NOMO-1 (cell line): ENCODE data around the gene ZNF77.
"Not testable (repeated sequence)": the region's sequence is repeated elsewhere in the genome, so short reads cannot be mapped to it uniquely, and the experiment has no call there.

Experiments
- DNase-seq, 2 experiments: peaks; one replicate each; lab custom pipeline; 2025; ENCODE audit not compliant: unreplicated experiment in 2 of 2; lab: John Stamatoyannopoulos, UW

ZNF77 gene

DNA sequence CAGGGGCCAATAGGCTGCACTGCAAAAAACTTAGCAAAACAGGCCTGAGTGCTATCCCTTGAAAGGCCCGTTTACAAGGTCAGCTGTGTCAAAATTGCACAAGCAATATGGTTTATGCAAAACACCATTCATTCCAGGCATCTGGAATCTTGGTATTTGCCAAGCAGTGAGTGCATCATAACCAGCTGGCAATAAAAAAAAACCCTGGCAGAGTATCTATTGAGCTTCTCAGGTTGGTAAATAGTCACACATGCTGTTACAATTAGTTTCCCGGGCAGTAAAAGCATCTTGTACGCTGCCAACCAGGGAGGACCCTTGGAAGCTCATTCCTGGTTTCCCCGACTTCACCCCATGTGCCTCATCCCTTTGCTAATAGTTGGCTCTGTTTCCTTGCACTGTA, 21.3 kb downstream of the ZNF77 start:
- DNase-seq, result no peak

DNA sequence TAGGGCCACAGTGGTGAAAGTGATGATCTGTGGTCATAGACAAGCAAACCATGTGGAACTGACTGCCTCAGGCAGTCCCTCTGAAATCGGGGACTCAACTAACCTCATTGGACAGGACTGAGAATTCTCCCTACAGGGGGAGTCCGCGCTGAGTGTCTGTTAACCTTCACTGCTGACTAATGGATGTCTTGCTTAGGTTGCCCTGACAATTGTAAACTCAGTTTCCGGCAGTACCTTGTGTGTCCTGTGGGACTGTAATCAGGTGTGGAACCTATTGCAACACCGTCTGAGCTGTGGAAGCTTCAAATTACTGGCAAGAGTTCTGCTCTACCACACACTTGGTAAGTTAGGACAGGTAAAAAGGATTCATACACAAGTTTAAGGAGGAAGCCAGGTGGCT, 21.8 kb downstream of the ZNF77 start:
- DNase-seq, result no peak

DNA sequence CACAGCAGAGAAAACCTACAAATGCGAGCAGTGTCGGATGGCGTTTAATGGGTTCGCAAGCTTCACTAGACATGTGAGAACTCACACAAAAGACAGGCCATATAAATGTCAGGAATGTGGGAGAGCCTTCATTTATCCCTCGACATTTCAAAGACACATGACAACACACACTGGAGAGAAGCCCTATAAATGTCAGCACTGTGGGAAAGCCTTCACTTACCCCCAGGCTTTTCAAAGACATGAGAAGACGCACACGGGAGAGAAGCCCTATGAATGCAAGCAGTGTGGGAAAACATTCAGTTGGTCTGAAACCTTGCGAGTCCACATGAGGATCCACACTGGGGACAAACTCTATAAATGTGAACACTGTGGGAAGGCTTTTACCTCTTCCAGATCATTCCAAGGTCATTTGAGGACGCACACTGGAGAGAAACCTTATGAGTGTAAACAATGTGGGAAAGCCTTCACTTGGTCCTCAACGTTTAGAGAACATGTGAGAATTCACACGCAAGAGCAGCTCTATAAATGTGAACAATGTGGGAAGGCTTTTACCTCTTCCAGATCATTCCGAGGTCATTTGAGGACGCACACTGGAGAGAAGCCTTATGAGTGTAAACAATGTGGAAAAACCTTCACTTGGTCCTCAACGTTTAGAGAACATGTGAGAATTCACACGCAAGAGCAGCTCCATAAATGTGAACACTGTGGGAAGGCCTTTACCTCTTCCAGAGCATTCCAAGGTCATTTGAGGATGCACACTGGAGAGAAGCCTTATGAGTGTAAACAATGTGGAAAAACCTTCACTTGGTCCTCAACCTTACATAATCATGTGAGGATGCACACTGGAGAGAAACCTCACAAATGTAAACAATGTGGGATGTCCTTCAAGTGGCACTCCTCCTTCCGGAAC, 27.2 kb downstream of the ZNF77 start:
- DNase-seq, result no peak

DNA sequence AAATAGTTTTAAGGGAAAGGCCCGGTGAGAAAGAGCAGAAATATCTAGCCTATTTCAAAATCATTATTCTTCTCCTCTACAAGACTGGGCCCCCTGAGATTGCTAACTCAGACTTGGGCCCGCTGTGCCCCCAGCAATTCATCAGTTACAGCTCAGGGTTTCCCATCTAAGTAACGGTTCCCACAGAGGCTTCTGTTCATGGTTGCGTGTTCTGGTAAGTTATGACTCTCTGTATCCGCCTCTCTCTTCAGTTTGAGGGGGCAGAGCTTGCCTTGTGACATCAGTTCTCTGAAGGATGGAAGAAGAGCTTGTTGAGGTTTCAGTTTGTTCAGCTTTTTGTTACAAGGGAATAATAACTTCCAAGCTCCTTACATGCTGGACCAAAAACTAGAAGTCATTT, 32.5 kb downstream of the ZNF77 start:
- DNase-seq, result no peak

DNA sequence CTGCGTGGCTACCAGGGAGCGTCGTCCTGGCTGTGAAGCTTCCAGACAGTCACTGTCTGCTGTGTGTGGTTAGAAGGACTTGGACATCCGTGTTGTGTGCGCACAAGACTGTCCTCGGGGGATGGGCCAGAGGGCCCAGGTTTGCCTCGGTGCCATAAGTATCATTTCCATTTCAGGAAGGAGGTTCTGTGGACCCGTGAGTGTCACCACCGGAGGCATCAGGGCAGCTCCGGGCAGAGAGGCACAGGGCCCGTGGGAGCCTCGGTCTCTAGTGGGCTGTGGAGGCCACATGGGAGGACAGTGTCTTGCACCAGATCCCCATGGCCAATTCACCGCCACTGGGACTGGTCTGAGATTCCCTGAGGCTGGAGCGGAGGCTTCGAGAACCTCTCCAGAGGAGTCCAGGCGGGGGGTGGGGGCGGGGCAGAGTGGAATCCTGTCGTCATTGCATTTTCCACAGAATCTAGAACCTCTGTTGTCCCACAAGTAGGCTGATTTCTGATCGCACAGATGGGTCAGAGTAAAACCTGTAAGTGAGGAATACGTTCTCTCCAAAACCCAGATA, 38.1 kb downstream of the ZNF77 start:
- DNase-seq, result no peak

DNA sequence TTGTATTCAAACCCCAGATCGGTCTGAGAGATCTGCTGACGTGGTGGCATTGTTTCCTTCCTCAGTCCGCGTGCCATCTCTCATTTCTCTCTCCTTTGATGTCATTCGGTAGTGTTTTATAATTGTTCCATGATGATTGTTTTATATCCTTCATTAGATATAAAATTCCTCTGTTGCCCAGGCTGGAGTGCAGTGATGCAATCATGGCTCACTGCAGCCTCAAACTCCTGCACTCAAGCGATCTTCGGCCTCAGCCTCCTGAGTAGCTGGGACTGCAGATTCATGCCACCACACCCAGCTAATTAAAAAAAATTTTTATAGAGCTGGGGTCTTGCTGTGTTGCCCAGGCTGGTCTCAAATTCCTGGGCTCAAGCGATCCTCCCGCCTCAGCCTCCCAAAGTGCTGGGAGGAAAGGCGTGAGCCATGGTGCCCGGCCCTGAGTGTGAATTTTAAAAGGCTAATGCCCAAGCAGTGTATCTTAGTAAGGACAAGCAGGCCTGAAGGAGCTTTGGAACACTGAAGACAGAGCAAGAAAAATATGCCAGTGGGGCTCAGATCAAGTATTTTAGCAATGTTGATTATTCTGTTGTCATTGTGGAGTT, 38.8 kb downstream of the ZNF77 start:
- no peak for DNase-seq

DNA sequence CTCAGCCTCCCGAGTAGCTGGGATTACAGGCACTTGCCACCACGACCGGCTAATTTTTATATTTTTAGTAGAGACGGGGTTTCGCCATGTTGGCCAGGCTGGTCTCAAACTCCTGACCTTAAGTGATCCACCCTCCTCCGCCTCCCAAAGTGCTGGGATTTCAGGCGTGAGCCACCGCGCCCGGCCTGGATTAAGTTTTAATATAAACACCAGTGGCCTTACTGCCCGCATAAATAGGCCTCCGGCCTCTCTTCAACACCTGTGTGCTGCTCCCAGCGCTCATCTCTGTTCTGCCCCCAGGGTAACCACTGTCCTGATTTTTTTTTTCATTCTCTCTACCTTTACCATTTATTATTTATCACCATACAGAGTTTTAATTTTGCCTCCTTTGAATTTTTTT, 41.4 kb downstream of the ZNF77 start:
- not testable (repeated sequence) for DNase-seq

DNA sequence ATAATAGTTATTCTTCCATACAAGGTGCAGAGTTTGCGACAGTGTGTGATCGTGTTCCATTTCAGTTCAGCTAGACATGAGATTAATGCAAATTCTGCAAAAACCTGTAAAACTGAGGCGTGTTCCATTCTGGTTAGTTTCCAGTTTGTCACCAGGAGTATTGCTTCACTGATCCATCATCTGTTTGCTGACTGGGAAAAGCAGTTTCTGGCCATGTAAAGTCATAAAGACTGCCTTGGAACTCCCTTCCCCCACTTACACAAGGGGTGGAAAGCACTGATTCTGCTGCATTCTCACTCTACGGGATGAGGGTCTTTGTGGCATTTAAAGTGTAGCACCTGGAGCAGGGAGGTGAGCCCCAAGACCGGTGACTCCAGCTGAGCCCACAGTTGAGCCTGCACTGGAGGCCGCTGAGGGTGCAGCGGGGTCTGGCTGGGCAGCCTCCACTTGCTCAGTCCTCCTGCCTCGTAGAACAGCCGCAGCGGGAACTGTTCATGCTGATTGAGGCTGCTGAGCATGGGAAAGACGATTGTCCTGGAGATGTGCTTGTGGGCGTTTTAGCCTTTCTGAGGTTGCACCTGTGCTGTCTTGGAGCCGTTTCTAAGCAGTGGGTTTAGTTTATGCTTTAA, 42.1 kb downstream of the ZNF77 start:
- no peak for DNase-seq

DNA sequence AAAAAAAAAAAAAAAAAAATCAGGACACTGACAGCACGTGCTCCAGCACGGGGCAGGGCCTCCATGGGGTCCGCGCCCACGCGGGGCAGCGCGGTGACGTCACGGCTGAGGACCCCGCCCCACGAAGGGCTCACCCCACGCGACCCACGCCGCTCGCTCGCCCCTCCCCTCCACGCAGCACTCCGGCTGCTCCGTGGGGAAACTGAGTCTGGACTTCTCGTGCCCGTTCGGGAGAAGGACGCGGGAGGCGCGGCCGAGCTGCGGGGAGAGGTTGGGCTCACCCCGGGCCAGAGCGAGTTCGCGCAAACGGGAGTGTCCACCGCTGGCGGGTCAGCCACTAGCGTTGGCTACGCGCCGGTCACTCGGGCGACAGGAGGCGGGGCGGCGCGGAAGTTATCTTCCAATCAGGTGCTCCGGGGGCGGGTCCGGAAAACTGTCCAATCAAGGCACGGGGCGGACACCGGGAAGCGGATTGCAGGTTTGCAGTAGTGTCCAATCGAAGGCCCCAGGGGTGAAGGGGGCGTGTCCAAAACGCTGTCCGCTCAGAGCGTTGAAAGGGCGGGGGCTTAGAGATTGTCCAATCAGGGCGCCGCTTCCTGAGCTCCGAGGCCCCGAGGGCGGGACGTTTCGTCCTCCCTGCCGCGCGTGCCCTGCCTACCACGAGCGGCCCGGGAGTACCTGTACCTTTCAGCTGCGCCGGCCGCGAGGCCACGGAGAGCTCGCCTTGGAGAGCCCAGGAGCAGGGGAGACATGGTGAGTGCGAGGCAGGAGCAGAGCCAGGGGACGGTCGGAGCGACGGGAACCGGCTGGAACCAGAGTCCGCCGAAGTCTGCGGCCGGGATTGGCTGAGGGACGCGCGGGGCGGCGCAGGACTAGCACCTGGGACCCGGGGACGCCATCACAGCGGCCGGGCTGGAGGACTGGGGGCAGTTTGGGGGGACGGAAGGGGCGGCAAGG, 44.2 kb downstream of the ZNF77 start, which contains the start of gene ZNF57:
TSS of gene ZNF57 (plus strand) at position 633 of the 957 bp plus-strand sequence. CDS start at position 751, 118 bp downstream.
- DNase-seq, result peak; percentile 97 to 98

DNA sequence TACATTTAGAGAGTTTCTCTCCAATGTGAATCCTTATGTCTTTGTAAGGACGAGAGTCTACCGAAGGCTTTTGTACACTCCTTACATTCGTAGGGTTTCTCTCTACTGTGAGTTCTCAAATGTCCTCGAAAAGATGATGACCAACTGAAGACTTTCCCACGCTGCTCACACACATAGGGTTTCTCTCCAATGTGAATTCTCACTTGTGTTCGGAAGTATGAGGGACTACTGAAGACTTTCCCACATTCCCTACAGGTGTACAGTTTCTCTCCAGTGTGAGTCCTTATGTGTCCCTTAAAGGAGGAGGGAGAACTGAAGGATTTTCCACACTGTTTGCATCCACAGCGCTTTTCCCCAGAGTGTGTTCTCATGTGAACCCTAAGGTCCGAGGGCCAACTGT, 48.1 kb downstream of the ZNF77 start:
- no peak for DNase-seq

DNA sequence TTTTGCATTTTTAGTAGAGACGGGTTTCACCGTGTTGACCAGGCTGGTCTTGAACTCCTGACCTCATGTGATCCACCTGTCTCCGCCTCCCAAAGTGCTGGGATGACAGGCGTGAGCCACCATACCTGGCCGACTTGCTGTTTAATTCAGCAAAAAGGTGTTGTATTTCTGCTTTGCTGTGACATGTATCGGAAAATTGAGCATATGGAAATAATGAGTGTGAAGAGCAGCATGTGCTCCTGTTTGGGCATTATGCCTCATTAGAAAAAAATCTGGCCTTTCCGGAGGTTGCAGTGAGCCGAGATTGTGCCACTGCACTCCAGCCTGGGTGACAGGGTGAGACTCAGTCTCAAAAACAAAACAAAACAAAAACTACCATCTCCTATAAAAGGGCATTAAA, 54.2 kb downstream of the ZNF77 start:
- DNase-seq, result not testable (repeated sequence)

DNA sequence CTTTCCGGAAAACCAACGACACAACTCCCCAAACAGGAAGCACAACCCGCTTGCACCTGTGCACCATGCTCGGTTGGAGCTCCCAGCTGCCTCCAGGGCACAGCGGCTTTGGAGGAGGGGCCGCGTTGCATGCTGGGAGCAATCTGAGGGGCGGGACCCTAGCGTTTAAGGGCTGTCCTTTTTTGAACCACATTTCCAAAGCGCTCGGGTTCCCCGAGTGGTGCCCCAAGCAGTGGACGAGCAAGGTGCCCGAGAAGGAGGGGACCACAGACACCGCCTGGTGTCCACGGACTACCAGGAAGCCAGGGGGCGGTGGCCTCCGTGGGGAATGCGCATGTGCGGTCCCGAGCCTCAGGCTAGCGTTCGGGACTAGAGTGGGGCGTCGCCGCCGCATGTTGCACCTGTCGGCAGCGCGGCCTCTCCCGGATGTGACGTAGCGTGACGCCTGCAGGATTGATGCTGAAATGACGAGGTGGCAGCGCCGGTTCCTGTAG, 56.0 kb downstream of the ZNF77 start:
- no peak for DNase-seq

DNA sequence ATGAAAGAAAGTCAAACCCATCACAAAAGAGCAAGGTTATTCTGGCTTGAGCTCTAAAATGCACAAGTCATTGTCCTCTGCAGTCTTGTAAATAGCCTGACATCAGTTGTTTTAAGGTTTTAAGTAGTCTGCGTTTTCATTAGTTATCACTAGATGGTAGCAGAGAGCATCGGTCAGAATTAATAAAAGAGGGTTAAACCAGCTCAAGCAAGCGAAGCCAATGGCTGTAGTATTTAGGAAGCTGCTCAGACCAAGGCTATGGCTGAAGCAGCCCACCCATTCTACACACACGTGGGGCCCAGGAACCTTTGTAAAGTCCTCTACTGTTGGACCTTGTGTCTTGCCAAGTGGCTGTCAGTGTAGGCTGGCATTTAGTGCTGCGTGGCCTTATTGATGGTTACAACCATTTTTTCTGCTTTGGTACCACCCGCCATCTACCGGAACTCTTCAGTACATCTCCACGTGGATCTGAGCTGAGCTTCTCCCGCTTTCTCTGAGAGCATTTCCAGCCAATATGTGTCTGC, 57.3 kb downstream of the ZNF77 start:
- peak in 1 of 2 experiments; percentile 42 for DNase-seq

DNA sequence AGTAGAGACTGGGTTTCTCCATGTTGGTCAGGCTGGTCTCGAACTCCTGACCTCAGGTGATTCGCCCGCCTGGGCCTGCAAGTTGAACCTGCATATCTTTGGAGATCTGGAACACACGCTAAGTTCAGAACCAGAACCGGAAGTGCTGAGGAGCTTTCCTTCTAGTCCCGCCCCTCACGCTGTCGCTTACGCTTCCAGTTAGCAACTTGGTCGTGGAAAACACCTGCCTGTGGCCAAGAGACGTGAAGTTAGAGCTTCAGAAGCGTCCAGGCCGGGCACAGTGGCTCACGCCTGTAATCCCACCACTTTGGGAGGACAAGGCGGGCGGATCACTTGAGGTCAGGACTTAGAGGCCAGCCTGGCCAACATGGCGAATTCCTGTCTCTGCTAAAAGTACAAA, 59.0 kb downstream of the ZNF77 start:
- no peak for DNase-seq

DNA sequence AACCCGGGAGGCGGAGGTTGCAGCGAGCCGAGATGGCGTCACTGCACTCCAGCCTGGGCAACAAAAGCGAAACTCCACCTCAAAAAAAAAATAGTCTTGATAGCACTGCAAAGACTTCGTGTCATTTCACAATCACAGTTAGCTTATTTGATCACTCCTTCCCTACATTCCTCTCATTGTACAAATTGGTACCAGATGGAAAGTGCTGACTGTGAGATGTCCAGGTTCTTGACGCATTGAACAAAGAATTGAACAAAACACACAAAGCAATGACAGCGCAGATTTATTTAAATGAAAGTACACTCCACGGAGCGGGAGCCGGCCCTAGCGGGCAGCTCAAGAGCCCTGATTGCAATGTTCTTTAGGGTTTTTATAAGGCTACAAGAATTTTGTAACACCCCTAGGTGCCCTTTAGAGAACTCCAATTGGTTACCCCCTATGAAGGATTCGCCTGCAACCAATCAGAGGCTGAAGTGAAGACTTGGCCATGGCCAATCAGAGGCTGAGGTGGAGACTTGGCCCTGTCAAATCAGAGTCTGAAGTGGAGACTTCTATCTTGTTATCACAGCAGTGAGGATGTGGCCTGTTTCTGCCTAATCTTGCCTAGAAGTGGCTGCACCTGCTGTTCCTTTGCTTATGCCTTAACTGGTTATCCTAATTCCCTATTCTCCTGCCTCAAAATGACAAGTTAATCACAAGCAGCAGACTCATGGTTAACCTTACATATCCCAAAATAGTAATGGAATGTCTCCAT, 60.9 kb downstream of the ZNF77 start:
- no peak for DNase-seq
